ENCODE measurements around the gene C19orf38. TPM values are rescaled to one million over a fixed set of nuclear protein-coding genes. Genes with fewer than 3 reads are reported as not detected.
A peak's percentile ranks its signal among the peaks of the same experiment; 100 is the strongest.

The C19orf38 gene
- polyA plus RNA-seq, 1 of the 3 experiments (the other 2 are of a cell fraction): 0.15 TPM

DNA sequence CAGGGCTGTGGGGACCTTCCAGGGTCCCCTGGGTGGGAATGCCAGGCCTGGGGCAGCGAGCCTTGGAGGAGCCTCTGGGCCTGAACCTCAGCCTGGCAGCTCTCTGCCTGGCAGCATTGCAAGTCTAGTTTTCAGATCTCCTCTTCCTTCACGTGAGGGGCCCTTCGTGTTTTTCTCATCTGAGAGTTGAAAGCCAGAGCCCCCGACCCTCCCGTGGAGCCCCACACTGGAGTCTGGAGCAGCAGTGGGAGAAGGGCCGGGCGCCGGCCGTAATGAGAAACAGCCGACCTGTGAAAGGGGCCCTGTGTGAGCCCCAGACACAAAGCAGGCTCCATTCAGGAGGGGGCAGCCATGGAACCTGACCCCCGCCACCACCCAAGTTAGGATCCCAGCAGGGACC is 31.5 kb upstream of the C19orf38 start (continued):
- TF ChIP-seq, protein P1, sequence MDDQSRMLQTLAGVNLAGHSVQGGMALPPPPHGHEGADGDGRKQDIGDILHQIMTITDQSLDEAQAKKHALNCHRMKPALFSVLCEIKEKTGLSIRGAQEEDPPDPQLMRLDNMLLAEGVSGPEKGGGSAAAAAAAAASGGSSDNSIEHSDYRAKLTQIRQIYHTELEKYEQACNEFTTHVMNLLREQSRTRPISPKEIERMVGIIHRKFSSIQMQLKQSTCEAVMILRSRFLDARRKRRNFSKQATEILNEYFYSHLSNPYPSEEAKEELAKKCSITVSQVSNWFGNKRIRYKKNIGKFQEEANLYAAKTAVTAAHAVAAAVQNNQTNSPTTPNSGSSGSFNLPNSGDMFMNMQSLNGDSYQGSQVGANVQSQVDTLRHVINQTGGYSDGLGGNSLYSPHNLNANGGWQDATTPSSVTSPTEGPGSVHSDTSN (IDR thresholded peaks at IDR 0.05): no peak
- TF ChIP-seq JUND (IDR thresholded peaks at IDR 0.05): no peak

DNA sequence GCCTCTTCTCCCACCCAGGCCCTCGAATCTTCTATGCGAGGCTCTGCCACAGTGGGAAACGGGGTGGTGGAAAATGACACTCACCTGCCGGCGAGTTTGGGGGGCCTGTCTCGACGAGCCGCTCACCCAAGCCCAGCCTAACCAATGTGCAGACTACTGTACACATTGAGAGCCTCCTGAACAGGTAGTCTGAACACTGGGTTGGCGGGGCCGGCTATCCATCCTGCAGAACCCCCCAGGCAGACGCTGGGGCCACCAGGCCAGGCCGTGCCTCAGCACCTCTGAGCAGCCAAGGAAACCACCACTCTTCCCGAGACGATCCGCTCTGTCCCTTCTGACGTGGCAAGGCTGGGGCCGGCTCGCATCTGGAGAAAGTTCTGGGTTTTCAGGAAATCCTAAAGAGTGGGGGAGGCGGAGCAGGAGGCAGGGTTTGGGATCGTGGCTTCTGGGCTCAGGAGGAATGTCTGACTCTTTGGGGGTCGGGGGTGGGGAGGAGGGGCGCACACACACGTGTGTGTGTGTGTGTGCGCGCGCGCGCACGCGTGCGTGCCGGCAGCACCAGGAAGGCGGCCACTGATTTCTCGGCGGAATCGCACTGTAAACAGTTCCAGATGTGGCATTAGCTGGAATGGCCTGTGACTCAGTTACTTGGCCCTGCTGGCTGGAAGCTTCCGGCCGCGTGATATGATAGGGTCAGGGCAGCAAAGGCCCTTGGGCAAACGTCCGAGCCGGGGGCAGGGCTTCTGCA is 30.8 kb upstream of the C19orf38 start:
- WGBS (ENCODE audit: low lambda C conversion rate): 41% methylated on average over 22 of the region's 42 CpGs
- CTCF ChIA-PET: interaction anchor here (0.6 to 2.0 kb wide), 4 partner anchors 11 to 325 kb away, joined by 3 to 7 read pairs (median 5); partner anchors contain the start of gene DNM2
- Histone ChIP-seq H4K20me1 (ENCODE audit: insufficient read depth) (no peaks in the 10 kb centered on the region), H3K9ac (peak overlapping the region; percentile 75), H3K79me2 (ENCODE audit: insufficient read depth) (peaks cover 32% of the 10 kb centered on the region), H3K4me1 (ENCODE audit: control insufficient read depth in 1 of 2, insufficient read depth in 2 of 2, low read depth in 1 of 2, low read length in 1 of 2) (peaks cover 37 to 56% of the 10 kb centered on the region in 2 experiments; a peak in 3 of 4 replicates), H3K36me3 (replicated peaks in 1 of 2; ENCODE audit: control insufficient read depth in 1 of 2, insufficient read depth in 2 of 2, low read length in 1 of 2) (peaks cover 10 to 13% of the 10 kb centered on the region in 2 experiments), H3K27ac (ENCODE audit: low read depth in 2 of 2, low read length in 1 of 2) (peak overlapping the region; percentile 91), H3F3A (replicated peaks; ENCODE audit: insufficient read depth) (peaks cover 3% of the 10 kb centered on the region), H2AFZ (ENCODE audit: low read depth) (no peak overlapping the region), H3K4me3 (ENCODE audit: low read depth in 2 of 2, low read length in 1 of 2) (peak overlapping the region; percentile 33 to 51), H3K9me3 (no peaks in the 10 kb centered on the region), H3K4me2 (peak overlapping the region; percentile 87), H3K27me3 (ENCODE audit: insufficient read depth) (no peaks in the 10 kb centered on the region), H3K9me2 (no peaks in the 10 kb centered on the region)
- POLR2A ChIA-PET: interaction anchor here (0.5 to 1.7 kb wide), 3 partner anchors 9 to 96 kb away, joined by 3 to 5 read pairs (median 3); no protein-coding TSS in a partner anchor
- peak; percentile 88 for DNase-seq
- TF ChIP-seq POLR2AphosphoS5 (IDR thresholded peaks at IDR 0.05; ENCODE audit: low read depth, low read length): peak; percentile 76; the same call in 1 of the 2 replicates
- TF ChIP-seq SIN3A (IDR thresholded peaks at IDR 0.05; ENCODE audit: borderline replicate concordance, low read depth, low read length): peak; percentile 83; the same call in 1 of the 2 replicates
- peak; percentile 57; the same call in 1 of the 2 replicates for TF ChIP-seq TAF1 (IDR thresholded peaks at IDR 0.05; ENCODE audit: borderline replicate concordance, low read depth, low read length)
- TF ChIP-seq CHD2 (IDR thresholded peaks at IDR 0.05; ENCODE audit: low read length, partially characterized antibody): no peak
- TF ChIP-seq RCOR1 (IDR thresholded peaks at IDR 0.05; ENCODE audit: low read length): peak; percentile 41; the same call in 1 of the 2 replicates
- TF ChIP-seq RFX5 (IDR thresholded peaks at IDR 0.05; ENCODE audit: low read length): no peak
- TF ChIP-seq RXRA (IDR thresholded peaks at IDR 0.05; ENCODE audit: borderline replicate concordance, low read depth): peak; percentile 75; the same call in 1 of the 2 replicates
- TF ChIP-seq SMC3 (IDR thresholded peaks at IDR 0.05; ENCODE audit: low read depth, low read length): no peak
- TF ChIP-seq MXI1 (IDR thresholded peaks at IDR 0.05; ENCODE audit: low read depth, low read length): peak; percentile 78
- no peak for TF ChIP-seq YY1 (IDR thresholded peaks at IDR 0.05; ENCODE audit: low read depth)
- TF ChIP-seq FOXJ3 (CRISPR knock-in tag; IDR thresholded peaks at IDR 0.05): no peak
- TF ChIP-seq TCF12 (IDR thresholded peaks at IDR 0.05): peak; percentile 96
- no peak for TF ChIP-seq RAD21 (IDR thresholded peaks at IDR 0.05; ENCODE audit: low read length)
- peak; percentile 84; the same call in 1 of the 2 replicates for TF ChIP-seq FOSL2 (IDR thresholded peaks at IDR 0.05; ENCODE audit: borderline replicate concordance, low read depth)
- peak; percentile 17 to 69; a peak in 2 of 4 replicates for TF ChIP-seq EP300 (IDR thresholded peaks at IDR 0.05; ENCODE audit: borderline replicate concordance in 1 of 2, low read depth in 1 of 2, low read length in 1 of 2)
- 0 out of 2 replicates have a peak, but pooled peaks have one; percentile 18 for TF ChIP-seq GABPA (IDR thresholded peaks at IDR 0.05; ENCODE audit: low read depth)
- TF ChIP-seq, protein P2, sequence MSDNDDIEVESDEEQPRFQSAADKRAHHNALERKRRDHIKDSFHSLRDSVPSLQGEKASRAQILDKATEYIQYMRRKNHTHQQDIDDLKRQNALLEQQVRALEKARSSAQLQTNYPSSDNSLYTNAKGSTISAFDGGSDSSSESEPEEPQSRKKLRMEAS (IDR thresholded peaks at IDR 0.05; ENCODE audit: low read depth): peak; percentile 90
- peak; percentile 64 for TF ChIP-seq JUND (IDR thresholded peaks at IDR 0.05)
- peak; percentile 70 for TF ChIP-seq ELF1 (IDR thresholded peaks at IDR 0.05)
- TF ChIP-seq, protein P3, sequence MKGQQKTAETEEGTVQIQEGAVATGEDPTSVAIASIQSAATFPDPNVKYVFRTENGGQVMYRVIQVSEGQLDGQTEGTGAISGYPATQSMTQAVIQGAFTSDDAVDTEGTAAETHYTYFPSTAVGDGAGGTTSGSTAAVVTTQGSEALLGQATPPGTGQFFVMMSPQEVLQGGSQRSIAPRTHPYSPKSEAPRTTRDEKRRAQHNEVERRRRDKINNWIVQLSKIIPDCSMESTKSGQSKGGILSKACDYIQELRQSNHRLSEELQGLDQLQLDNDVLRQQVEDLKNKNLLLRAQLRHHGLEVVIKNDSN (IDR thresholded peaks at IDR 0.05; ENCODE audit: borderline replicate concordance, low read depth): no peak; the same call in 1 of the 2 replicates
- TF ChIP-seq NFIC (IDR thresholded peaks at IDR 0.05; ENCODE audit: borderline replicate concordance): peak; percentile 88
- TF ChIP-seq NRF1 (IDR thresholded peaks at IDR 0.05; ENCODE audit: low read depth, low read length): peak; percentile 65
